ENCODE results near the gene BICD2.

- TF ChIP-seq YY1 (IDR thresholded peaks at IDR 0.05; ENCODE audit: low read depth, low read length) (no peak), BACH1 (IDR thresholded peaks at IDR 0.05; ENCODE audit: low read length) (no peak), CTCF (IDR thresholded peaks at IDR 0.05; ENCODE audit: control extremely low read depth in 1 of 3, insufficient read depth in 1 of 3, low read depth in 1 of 3, low read length in 3 of 3) (no peak), ZNF274 (IDR thresholded peaks at IDR 0.05; ENCODE audit: borderline replicate concordance, extremely low read depth, low read length) (no peak), POLR2A (IDR thresholded peaks at IDR 0.05; ENCODE audit: control extremely low read depth in 1 of 2, low read depth in 2 of 2, low read length in 2 of 2) (no peak), EZH2 (IDR thresholded peaks at IDR 0.05; ENCODE audit: low read depth, low read length, severe bottlenecking) (no peak), POLR2AphosphoS5 (IDR thresholded peaks at IDR 0.05; ENCODE audit: low read depth, low read length) (no peak), RFX5 (IDR thresholded peaks at IDR 0.05; ENCODE audit: borderline replicate concordance, low read depth, low read length) (no peak), RNF2 (IDR thresholded peaks at IDR 0.05; ENCODE audit: borderline replicate concordance, low read depth, low read length, missing control alignments, poor library complexity, severe bottlenecking) (no peak)
Observed at GRCh38 chr9:92723801-92724323, 40.8 kb downstream of the BICD2 start.

All from H1 (cell line).